ENCODE measurements around the gene OSBPL2. TPM values are rescaled to one million over a fixed set of nuclear protein-coding genes. Genes with fewer than 3 reads are reported as not detected.

The OSBPL2 gene
- total RNA-seq, 1 experiment from 2014 or later, result 36.9 TPM

DNA sequence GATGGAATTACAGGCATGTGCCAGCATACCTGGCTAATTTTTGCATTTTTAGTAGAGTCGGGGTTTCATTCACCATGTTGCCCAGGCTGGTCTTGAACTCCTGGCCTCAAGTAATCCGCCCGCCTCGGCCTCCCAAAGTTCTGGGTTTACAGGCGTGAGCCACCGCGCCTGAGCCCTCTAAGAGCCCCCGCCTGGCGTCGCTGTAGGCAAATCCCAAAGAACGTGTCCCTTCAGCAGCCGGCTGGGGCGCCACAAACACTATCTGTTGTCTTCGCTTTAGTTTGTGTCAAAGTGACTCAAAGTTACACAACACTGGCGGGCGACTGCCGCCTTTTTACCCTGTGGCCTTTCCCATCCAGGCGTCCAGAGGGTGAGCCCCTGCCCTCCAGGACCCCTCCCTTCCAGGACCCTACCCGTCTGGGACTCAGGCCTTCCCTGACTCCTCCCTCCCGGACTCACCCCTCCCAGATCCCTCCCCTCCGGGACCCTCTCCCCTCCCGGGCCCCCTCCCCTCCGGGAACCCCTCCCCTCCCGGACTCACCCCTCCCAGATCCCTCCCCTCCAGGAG lies 63.5 kb downstream of the OSBPL2 start:
- intact Hi-C loops (cut with micrococcal nuclease), result loop anchor here (1.0 to 10.0 kb wide), 5 partner anchors 65 to 503 kb away; partner anchors contain the start of genes LAMA5, OGFR and RPS21
- peak overlapping the region; percentile 98 for H3K4me2 ChIP-seq (ENCODE audit: low read length)
- H3K4me3 ChIP-seq (replicated peaks in 1 of 2; ENCODE audit: low read depth in 1 of 2, low read length in 2 of 2), result peak overlapping the region; percentile 65 to 99
- CTCF ChIA-PET, result interaction anchor here (0.6 to 2.6 kb wide), 9 partner anchors 10 to 492 kb away, joined by 3 to 25 read pairs (median 4); partner anchors contain the start of gene RBBP8NL
- peak overlapping the region; percentile 94 for H3K9ac ChIP-seq (ENCODE audit: low read length)
- peaks cover 41% of the 10 kb centered on the region for H3K79me2 ChIP-seq (ENCODE audit: insufficient read depth, low read length)
- DNase-seq (ENCODE audit: low read depth, low spot score) (peak; percentile 89), ATAC-seq (peak; percentile 68)
- H3K4me1 ChIP-seq (ENCODE audit: control insufficient read depth in 1 of 2, insufficient read depth in 2 of 2, low read length in 2 of 2), result peaks cover 17 to 40% of the 10 kb centered on the region in 2 experiments
- no peak overlapping the region for H2AFZ ChIP-seq (ENCODE audit: low read depth, low read length, poor library complexity, severe bottlenecking)
- H4K20me1 ChIP-seq (ENCODE audit: insufficient read depth), result peaks cover 19% of the 10 kb centered on the region; the same call in 1 of the 2 replicates
- RAD21 ChIA-PET (ENCODE audit: low non-redundant PET in 1 of 2, low total read pairs in 2 of 2, uncharacterized antibody in 2 of 2, unreplicated experiment in 2 of 2), result interaction anchor here (0.5 to 1.0 kb wide), 7 partner anchors 17 to 85 kb away, joined by 3 to 8 read pairs (median 4); partner anchors contain the start of gene RPS21 (in 1 of the 2)
- no TSS peak for BruUV-seq (replicated peaks)
- H3K27me3 ChIP-seq (ENCODE audit: insufficient read depth, low read length), result no peaks in the 10 kb centered on the region
- H3K27ac ChIP-seq (ENCODE audit: low read depth, low read length), result peak overlapping the region; percentile 95
- H3K9me2 ChIP-seq (ENCODE audit: insufficient read depth), result no peaks in the 10 kb centered on the region
- POLR2A ChIA-PET, result interaction anchor here (0.7 to 0.8 kb wide), 2 partner anchors 81 to 84 kb away, joined by 3 read pairs; no protein-coding TSS in a partner anchor
- peaks cover 18 to 35% of the 10 kb centered on the region in 2 experiments for H3K36me3 ChIP-seq (ENCODE audit: control insufficient read depth in 1 of 2, insufficient read depth in 2 of 2, low read length in 2 of 2)
- no peaks in the 10 kb centered on the region for H3K9me3 ChIP-seq (ENCODE audit: control insufficient read depth in 1 of 2, insufficient read depth in 1 of 2, low read depth in 1 of 2, low read length in 2 of 2)
- TF ChIP-seq POLR2A (IDR thresholded peaks at IDR 0.05; ENCODE audit: borderline replicate concordance, extremely low read depth, insufficient read depth, insufficient read length) (no peak), CEBPB (IDR thresholded peaks at IDR 0.05; ENCODE audit: low read depth) (peak; percentile 83; the same call in 1 of the 2 replicates), RAD21 (IDR thresholded peaks at IDR 0.05; ENCODE audit: low read depth) (peak; percentile 96), POLR2AphosphoS5 (IDR thresholded peaks at IDR 0.05; ENCODE audit: low read depth, low read length) (peak; percentile 57; the same call in 1 of the 2 replicates), SP1 (IDR thresholded peaks at IDR 0.05; ENCODE audit: low read depth) (no peak; the same call in 1 of the 2 replicates), YY1 (IDR thresholded peaks at IDR 0.05; ENCODE audit: extremely low read depth, insufficient replicate concordance, low read depth, low read length) (peak; percentile 31), ZFX (IDR thresholded peaks at IDR 0.05) (no peak), CBX3 (IDR thresholded peaks at IDR 0.05; ENCODE audit: low read depth) (peak; percentile 95), ELF1 (IDR thresholded peaks at IDR 0.05; ENCODE audit: borderline replicate concordance, low read depth) (no peak), SIN3A (IDR thresholded peaks at IDR 0.05; ENCODE audit: low read depth) (0 out of 2 replicates have a peak, but pooled peaks have one; percentile 0), ZNF274 (IDR thresholded peaks at IDR 0.05; ENCODE audit: low read depth, low read length) (no peak), JUND (IDR thresholded peaks at IDR 0.05) (no peak), FOSL1 (IDR thresholded peaks at IDR 0.05; ENCODE audit: low read depth) (no peak; the same call in 1 of the 2 replicates), EZH2 (IDR thresholded peaks at IDR 0.05) (no peak)
- TF ChIP-seq, protein P1, sequence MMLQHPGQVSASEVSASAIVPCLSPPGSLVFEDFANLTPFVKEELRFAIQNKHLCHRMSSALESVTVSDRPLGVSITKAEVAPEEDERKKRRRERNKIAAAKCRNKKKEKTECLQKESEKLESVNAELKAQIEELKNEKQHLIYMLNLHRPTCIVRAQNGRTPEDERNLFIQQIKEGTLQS (IDR thresholded peaks at IDR 0.05), result no peak
- TF ChIP-seq, protein P2, sequence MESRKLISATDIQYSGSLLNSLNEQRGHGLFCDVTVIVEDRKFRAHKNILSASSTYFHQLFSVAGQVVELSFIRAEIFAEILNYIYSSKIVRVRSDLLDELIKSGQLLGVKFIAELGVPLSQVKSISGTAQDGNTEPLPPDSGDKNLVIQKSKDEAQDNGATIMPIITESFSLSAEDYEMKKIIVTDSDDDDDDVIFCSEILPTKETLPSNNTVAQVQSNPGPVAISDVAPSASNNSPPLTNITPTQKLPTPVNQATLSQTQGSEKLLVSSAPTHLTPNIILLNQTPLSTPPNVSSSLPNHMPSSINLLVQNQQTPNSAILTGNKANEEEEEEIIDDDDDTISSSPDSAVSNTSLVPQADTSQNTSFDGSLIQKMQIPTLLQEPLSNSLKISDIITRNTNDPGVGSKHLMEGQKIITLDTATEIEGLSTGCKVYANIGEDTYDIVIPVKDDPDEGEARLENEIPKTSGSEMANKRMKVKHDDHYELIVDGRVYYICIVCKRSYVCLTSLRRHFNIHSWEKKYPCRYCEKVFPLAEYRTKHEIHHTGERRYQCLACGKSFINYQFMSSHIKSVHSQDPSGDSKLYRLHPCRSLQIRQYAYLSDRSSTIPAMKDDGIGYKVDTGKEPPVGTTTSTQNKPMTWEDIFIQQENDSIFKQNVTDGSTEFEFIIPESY (IDR thresholded peaks at IDR 0.05; ENCODE audit: extremely low read depth, insufficient replicate concordance, low read length), result no peak
- TF ChIP-seq, protein P3, sequence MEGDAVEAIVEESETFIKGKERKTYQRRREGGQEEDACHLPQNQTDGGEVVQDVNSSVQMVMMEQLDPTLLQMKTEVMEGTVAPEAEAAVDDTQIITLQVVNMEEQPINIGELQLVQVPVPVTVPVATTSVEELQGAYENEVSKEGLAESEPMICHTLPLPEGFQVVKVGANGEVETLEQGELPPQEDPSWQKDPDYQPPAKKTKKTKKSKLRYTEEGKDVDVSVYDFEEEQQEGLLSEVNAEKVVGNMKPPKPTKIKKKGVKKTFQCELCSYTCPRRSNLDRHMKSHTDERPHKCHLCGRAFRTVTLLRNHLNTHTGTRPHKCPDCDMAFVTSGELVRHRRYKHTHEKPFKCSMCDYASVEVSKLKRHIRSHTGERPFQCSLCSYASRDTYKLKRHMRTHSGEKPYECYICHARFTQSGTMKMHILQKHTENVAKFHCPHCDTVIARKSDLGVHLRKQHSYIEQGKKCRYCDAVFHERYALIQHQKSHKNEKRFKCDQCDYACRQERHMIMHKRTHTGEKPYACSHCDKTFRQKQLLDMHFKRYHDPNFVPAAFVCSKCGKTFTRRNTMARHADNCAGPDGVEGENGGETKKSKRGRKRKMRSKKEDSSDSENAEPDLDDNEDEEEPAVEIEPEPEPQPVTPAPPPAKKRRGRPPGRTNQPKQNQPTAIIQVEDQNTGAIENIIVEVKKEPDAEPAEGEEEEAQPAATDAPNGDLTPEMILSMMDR (IDR thresholded peaks at IDR 0.05 in 2 of 3, conservative IDR thresholded peaks at IDR 0.05 in 1 of 3; ENCODE audit: borderline replicate concordance in 1 of 3, insufficient read depth in 1 of 3, low read depth in 2 of 3, low read length in 2 of 3), result peak; percentile 68 to 99 (median 86)
- TF ChIP-seq, protein P4, sequence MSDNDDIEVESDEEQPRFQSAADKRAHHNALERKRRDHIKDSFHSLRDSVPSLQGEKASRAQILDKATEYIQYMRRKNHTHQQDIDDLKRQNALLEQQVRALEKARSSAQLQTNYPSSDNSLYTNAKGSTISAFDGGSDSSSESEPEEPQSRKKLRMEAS (IDR thresholded peaks at IDR 0.05), result peak; percentile 56
- TF ChIP-seq, protein P5, sequence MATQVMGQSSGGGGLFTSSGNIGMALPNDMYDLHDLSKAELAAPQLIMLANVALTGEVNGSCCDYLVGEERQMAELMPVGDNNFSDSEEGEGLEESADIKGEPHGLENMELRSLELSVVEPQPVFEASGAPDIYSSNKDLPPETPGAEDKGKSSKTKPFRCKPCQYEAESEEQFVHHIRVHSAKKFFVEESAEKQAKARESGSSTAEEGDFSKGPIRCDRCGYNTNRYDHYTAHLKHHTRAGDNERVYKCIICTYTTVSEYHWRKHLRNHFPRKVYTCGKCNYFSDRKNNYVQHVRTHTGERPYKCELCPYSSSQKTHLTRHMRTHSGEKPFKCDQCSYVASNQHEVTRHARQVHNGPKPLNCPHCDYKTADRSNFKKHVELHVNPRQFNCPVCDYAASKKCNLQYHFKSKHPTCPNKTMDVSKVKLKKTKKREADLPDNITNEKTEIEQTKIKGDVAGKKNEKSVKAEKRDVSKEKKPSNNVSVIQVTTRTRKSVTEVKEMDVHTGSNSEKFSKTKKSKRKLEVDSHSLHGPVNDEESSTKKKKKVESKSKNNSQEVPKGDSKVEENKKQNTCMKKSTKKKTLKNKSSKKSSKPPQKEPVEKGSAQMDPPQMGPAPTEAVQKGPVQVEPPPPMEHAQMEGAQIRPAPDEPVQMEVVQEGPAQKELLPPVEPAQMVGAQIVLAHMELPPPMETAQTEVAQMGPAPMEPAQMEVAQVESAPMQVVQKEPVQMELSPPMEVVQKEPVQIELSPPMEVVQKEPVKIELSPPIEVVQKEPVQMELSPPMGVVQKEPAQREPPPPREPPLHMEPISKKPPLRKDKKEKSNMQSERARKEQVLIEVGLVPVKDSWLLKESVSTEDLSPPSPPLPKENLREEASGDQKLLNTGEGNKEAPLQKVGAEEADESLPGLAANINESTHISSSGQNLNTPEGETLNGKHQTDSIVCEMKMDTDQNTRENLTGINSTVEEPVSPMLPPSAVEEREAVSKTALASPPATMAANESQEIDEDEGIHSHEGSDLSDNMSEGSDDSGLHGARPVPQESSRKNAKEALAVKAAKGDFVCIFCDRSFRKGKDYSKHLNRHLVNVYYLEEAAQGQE (IDR thresholded peaks at IDR 0.05; ENCODE audit: low read depth), result no peak

All from HCT116 (cell line).